ENCODE measurements around the gene C22orf39. TPM values are rescaled to one million over a fixed set of nuclear protein-coding genes. Genes with fewer than 3 reads are reported as not detected.

C22orf39 gene, protein sequence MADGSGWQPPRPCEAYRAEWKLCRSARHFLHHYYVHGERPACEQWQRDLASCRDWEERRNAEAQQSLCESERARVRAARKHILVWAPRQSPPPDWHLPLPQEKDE
- total RNA-seq (2021) (28.4 and 34.1 TPM in 2 replicates), Bru-seq, nascent RNA (percentile 91 among the genes with signal in this experiment), BruChase-seq, experiment 1, labeled RNA remaining after a 2-hour chase (percentile 93 among the genes with signal in this experiment), BruChase-seq, experiment 2, labeled RNA remaining after a 6-hour chase (percentile 96 among the genes with signal in this experiment)
- long read RNA-seq, transcript C22orf39-203 (3 exons, 1,005 nt): major isoform, 46 of 94 reads
- long read RNA-seq, transcript C22orf39-202 (3 exons, 3,350 nt): minor isoform, 31 of 94 reads
- long read RNA-seq, partial matches to known transcripts: 12 of 94 reads
- long read RNA-seq, other reads (novel, unspliced or antisense): 5 of 94 reads

DNA sequence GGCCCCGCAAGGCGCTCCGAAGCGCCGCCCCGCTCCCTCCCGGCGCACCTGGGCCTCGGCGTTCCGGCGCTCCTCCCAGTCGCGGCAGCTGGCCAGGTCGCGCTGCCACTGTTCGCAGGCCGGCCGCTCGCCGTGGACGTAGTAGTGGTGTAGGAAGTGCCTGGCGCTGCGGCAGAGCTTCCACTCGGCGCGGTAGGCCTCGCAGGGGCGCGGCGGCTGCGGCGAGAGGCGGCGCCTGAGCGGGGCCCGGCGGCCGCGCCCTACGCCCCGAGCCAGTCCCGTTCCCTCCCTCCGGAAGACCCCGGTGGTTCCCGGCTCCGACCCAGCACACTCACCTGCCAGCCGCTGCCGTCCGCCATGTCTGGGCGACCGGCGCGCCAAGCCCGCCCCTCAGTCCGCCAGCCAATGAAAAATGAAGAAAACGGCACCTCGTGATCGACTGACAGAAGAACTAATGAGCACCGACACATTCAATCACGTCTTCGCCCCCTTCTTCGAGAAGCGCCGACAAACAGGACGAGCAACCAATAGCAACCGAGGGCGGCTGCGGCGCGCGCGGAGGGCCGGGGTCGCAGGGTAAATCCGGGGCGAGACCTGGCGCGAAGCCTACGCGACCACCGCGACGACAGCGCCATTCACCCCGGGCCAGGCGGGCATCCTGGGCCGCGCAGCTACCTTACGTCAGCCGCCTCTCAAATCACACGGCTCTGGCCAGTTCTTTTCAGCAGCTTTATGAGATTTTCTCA lies at the start of gene C22orf39:
Gene C22orf39 (minus strand): TSS at position 382 of the 746 bp plus-strand sequence. CDS start 23 bp downstream, at position 359.
- intact Hi-C loops (cut with micrococcal nuclease; ENCODE audit: unreplicated experiment): no loop called here
- TF ChIP-seq, protein P1, sequence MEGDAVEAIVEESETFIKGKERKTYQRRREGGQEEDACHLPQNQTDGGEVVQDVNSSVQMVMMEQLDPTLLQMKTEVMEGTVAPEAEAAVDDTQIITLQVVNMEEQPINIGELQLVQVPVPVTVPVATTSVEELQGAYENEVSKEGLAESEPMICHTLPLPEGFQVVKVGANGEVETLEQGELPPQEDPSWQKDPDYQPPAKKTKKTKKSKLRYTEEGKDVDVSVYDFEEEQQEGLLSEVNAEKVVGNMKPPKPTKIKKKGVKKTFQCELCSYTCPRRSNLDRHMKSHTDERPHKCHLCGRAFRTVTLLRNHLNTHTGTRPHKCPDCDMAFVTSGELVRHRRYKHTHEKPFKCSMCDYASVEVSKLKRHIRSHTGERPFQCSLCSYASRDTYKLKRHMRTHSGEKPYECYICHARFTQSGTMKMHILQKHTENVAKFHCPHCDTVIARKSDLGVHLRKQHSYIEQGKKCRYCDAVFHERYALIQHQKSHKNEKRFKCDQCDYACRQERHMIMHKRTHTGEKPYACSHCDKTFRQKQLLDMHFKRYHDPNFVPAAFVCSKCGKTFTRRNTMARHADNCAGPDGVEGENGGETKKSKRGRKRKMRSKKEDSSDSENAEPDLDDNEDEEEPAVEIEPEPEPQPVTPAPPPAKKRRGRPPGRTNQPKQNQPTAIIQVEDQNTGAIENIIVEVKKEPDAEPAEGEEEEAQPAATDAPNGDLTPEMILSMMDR (conservative IDR thresholded peaks at IDR 0.05; ENCODE audit: low read depth, low read length): no peak
- no peak for TF ChIP-seq EZH2 (IDR thresholded peaks at IDR 0.05; ENCODE audit: borderline replicate concordance, low read depth, low read length, poor library complexity, severe bottlenecking)
- Histone ChIP-seq H3K27ac (ENCODE audit: low read depth, low read length, poor library complexity, severe bottlenecking) (peak within 1 kb of the TSS; percentile 92), H3K27me3 (replicated peaks; ENCODE audit: insufficient read depth, low read depth, low read length, poor library complexity) (no peaks in the 10 kb centered on the region), H3K4me1 (ENCODE audit: insufficient read depth, low read length, poor library complexity, severe bottlenecking) (peaks cover 6% of the 10 kb centered on the region), H3K36me3 (ENCODE audit: insufficient read depth, low read length, poor library complexity, severe bottlenecking) (peaks cover 23% of the 10 kb centered on the region), H3K4me3 (ENCODE audit: low read depth, low read length, poor library complexity, severe bottlenecking) (peak within 1 kb of the TSS; percentile 96), H3K9me3 (ENCODE audit: low read depth, low read length, poor library complexity, severe bottlenecking) (no peaks in the 10 kb centered on the region)
- no TSS peak for BruUV-seq (replicated peaks)
- peak; percentile 94 for DNase-seq (ENCODE audit: low spot score)
- ChIA-PET POLR2A (ENCODE audit: low non-redundant PET) (no interaction called here), CTCF (no interaction called here)

DNA sequence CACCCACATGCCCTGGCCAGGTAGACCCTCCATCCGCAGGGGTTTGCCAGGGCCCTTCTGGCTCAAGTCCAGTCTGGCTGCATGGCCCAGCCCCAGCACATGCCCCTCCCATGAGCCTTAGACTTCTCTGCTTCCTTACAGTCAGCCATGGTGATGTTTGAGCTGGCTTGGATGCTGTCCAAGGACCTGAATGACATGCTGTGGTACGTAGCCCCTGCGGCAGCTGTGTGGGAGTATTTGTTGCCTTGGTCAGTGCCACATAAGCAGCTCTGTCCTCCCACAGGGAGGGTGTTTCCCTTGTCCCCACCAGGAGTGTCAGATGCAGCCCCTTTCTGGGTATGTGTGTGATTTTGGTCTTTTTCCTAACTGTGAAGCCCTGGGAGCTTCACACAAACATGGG lies 49.7 kb upstream of the C22orf39 start:
- TF ChIP-seq, protein P1 (conservative IDR thresholded peaks at IDR 0.05; ENCODE audit: low read depth, low read length): no peak
- TF ChIP-seq EZH2 (IDR thresholded peaks at IDR 0.05; ENCODE audit: borderline replicate concordance, low read depth, low read length, poor library complexity, severe bottlenecking): no peak
- no peaks in the 10 kb centered on the region for H3K27me3 ChIP-seq (replicated peaks; ENCODE audit: insufficient read depth, low read depth, low read length, poor library complexity)
- intact Hi-C loops (cut with micrococcal nuclease; ENCODE audit: unreplicated experiment): no loop called here
- no TSS peak for BruUV-seq (replicated peaks)
- CTCF ChIA-PET: no interaction called here
- no peak overlapping the region for H3K4me3 ChIP-seq (ENCODE audit: low read depth, low read length, poor library complexity, severe bottlenecking)
- no peak overlapping the region for H3K27ac ChIP-seq (ENCODE audit: low read depth, low read length, poor library complexity, severe bottlenecking)
- no peak for DNase-seq (ENCODE audit: low spot score)
- no peaks in the 10 kb centered on the region for H3K9me3 ChIP-seq (ENCODE audit: low read depth, low read length, poor library complexity, severe bottlenecking)
- peaks cover 55% of the 10 kb centered on the region for H3K36me3 ChIP-seq (ENCODE audit: insufficient read depth, low read length, poor library complexity, severe bottlenecking)
- POLR2A ChIA-PET (ENCODE audit: low non-redundant PET): no interaction called here
- H3K4me1 ChIP-seq (ENCODE audit: insufficient read depth, low read length, poor library complexity, severe bottlenecking): no peaks in the 10 kb centered on the region

DNA sequence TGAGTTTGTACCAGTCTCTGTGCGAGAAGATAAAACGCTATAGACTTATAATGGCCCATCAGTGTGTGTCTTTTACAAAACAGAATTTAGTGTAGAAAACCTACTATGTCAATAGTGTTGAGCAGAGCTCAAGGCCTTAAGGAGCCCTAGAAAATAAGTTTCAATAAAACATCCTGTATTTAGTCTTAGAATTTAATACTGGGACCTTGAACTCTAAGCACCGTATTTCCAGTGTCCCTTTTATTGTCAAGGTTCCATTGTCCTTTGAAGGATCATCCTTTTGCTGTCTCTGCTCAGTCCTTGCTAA lies 48.8 kb upstream of the C22orf39 start:
- ChIA-PET POLR2A (ENCODE audit: low non-redundant PET) (no interaction called here), CTCF (interaction anchor here (0.8 kb wide), 1 partner anchor 134 kb away, joined by 4 read pairs; no protein-coding TSS in a partner anchor)
- intact Hi-C loops (cut with micrococcal nuclease; ENCODE audit: unreplicated experiment): no loop called here
- TF ChIP-seq EZH2 (IDR thresholded peaks at IDR 0.05; ENCODE audit: borderline replicate concordance, low read depth, low read length, poor library complexity, severe bottlenecking): no peak
- TF ChIP-seq, protein P1 (conservative IDR thresholded peaks at IDR 0.05; ENCODE audit: low read depth, low read length): no peak
- Histone ChIP-seq H3K9me3 (ENCODE audit: low read depth, low read length, poor library complexity, severe bottlenecking) (no peaks in the 10 kb centered on the region), H3K4me3 (ENCODE audit: low read depth, low read length, poor library complexity, severe bottlenecking) (no peak overlapping the region), H3K4me1 (ENCODE audit: insufficient read depth, low read length, poor library complexity, severe bottlenecking) (no peaks in the 10 kb centered on the region), H3K27ac (ENCODE audit: low read depth, low read length, poor library complexity, severe bottlenecking) (no peak overlapping the region), H3K36me3 (ENCODE audit: insufficient read depth, low read length, poor library complexity, severe bottlenecking) (peaks cover 58% of the 10 kb centered on the region), H3K27me3 (replicated peaks; ENCODE audit: insufficient read depth, low read depth, low read length, poor library complexity) (no peaks in the 10 kb centered on the region)
- no peak for DNase-seq (ENCODE audit: low spot score)
- no TSS peak for BruUV-seq (replicated peaks)

Measured in A673 (cell line).